ENCODE results near the gene CTTNBP2.

Gene CTTNBP2

DNA sequence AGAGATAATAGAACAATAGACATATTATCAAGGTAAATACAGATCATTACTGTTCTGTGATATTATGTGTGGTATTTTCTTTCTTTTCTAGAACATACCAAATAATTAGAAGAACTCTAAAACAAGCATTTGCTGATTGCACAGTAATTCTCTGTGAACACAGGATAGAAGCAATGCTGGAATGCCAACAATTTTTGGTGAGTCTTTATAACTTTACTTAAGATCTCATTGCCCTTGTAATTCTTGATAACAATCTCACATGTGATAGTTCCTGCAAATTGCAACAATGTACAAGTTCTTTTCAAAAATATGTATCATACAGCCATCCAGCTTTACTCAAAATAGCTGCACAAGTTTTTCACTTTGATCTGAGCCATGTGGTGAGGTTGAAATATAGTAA, 207.9 kb downstream of the CTTNBP2 start:
- H3K27me3 ChIP-seq (replicated peaks; ENCODE audit: control insufficient read depth, insufficient read depth, low read length) = no peaks in the 10 kb centered on the region
- H3K4me3 ChIP-seq (ENCODE audit: low read length) = no peak overlapping the region
- H3K9ac ChIP-seq (ENCODE audit: low read length) = no peak overlapping the region
- peak; percentile 64 for DNase-seq (ENCODE audit: low read depth)
- H3K4me1 ChIP-seq (ENCODE audit: control insufficient read depth, insufficient read depth, low read length) = peaks cover 40% of the 10 kb centered on the region
- H3K36me3 ChIP-seq (ENCODE audit: control insufficient read depth, insufficient read depth, low read length, severe bottlenecking) = no peaks in the 10 kb centered on the region
- no peaks in the 10 kb centered on the region for H3K9me3 ChIP-seq (ENCODE audit: control insufficient read depth, low read length)

DNA sequence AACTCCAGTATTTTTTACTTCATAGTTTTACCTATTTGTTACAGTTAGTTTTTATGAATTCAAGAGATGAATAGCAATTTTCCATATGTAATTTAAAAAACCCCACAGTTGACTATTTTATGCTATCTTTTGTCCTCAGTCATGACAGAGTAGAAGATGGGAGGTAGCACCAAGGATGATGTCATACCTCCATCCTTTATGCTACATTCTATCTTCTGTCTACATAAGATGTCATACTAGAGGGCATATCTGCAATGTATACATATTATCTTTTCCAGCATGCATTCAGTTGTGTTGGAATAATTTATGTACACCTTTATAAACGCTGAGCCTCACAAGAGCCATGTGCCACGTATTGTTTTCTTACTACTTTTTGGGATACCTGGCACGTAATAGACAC, 209.2 kb downstream of the CTTNBP2 start:
- H3K9me3 ChIP-seq (ENCODE audit: control insufficient read depth, low read length) = no peaks in the 10 kb centered on the region
- no peaks in the 10 kb centered on the region for H3K36me3 ChIP-seq (ENCODE audit: control insufficient read depth, insufficient read depth, low read length, severe bottlenecking)
- no peaks in the 10 kb centered on the region for H3K27me3 ChIP-seq (replicated peaks; ENCODE audit: control insufficient read depth, insufficient read depth, low read length)
- H3K4me3 ChIP-seq (ENCODE audit: low read length) = no peak overlapping the region
- DNase-seq (ENCODE audit: low read depth) = no peak
- peaks cover 45% of the 10 kb centered on the region for H3K4me1 ChIP-seq (ENCODE audit: control insufficient read depth, insufficient read depth, low read length)
- no peak overlapping the region for H3K9ac ChIP-seq (ENCODE audit: low read length)

DNA sequence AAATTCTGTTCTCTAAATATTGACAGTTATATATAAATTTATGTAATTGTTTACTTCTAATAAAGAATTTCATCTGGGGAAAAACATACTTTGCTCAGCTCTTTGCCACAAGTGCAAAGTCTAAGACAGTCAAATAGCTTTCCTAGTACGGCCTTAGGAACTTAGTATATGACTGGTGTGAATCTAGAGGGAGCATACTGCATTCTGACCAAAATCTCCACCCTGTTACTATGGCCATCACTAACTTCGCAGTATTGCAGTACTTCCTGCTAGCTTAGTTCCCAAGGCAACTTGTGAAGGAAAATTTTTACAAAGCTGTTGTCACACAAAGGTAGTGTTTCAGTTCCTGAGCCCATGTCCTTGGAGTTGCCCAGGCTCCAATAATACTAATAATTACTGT, 211.9 kb downstream of the CTTNBP2 start:
- Histone ChIP-seq H3K27me3 (replicated peaks; ENCODE audit: control insufficient read depth, insufficient read depth, low read length) (no peaks in the 10 kb centered on the region), H3K9me3 (ENCODE audit: control insufficient read depth, low read length) (no peaks in the 10 kb centered on the region), H3K36me3 (ENCODE audit: control insufficient read depth, insufficient read depth, low read length, severe bottlenecking) (no peaks in the 10 kb centered on the region), H3K9ac (ENCODE audit: low read length) (no peak overlapping the region), H3K4me1 (ENCODE audit: control insufficient read depth, insufficient read depth, low read length) (peaks cover 35% of the 10 kb centered on the region), H3K4me3 (ENCODE audit: low read length) (no peak overlapping the region)
- DNase-seq (ENCODE audit: low read depth) = no peak

All from adipocyte (in vitro differentiated cells).